CD8-positive, alpha-beta memory T cell (primary cell): ENCODE measurements around the gene SLC35E1. TPM values are rescaled to one million over a fixed set of nuclear protein-coding genes. Genes with fewer than 3 reads are reported as not detected.

Experiments used
- CTCF ChIA-PET: fragments of 350-600 bp; sonication (Branson Sonifier 250); formaldehyde crosslinking; loops from one replicate; lab custom pipeline; 2021; ENCODE audit warnings: antibody characterized with exemption; lab: Charles Lee
- POLR2A ChIA-PET: fragments of 350-600 bp; sonication (Branson Sonifier 250); formaldehyde crosslinking; loops from one replicate; lab custom pipeline; 2021; ENCODE audit warnings: antibody characterized with exemption; lab: Charles Lee
- DNase-seq, 5 donors: peaks; one replicate each; pipeline versions ENCODE4 v3.0.0 to v3.0.0-alpha.2; 2020 to 2022; ENCODE audit warnings: mixed read lengths in 1 of 5
- H3K27ac ChIP-seq: one replicate; pipeline ENCODE4 v1.7.0; 2013; ENCODE audit warnings: low read depth, mild to moderate bottlenecking, low read length, moderate library complexity
- H3K27me3 ChIP-seq: 2 replicates; pipeline ENCODE4 v1.7.0; 2013; ENCODE audit warnings: low read length, mild to moderate bottlenecking; ENCODE audit not compliant: insufficient read depth, poor library complexity, severe bottlenecking
- H3K36me3 ChIP-seq: 2 replicates; pipeline ENCODE4 v1.7.0; 2013; ENCODE audit warnings: mild to moderate bottlenecking, low read length, moderate library complexity; ENCODE audit not compliant: insufficient read depth
- H3K4me1 ChIP-seq: 2 replicates; pipeline ENCODE4 v1.7.0; 2013; ENCODE audit warnings: mild to moderate bottlenecking, low read length, moderate library complexity; ENCODE audit not compliant: insufficient read depth
- H3K4me3 ChIP-seq: 2 replicates; pipeline ENCODE4 v1.7.0; 2013; ENCODE audit warnings: mild to moderate bottlenecking, low read length
- H3K9me3 ChIP-seq: 2 replicates; pipeline ENCODE4 v1.7.0; 2013; ENCODE audit warnings: mild to moderate bottlenecking, low read length
- H3K27ac Mint-ChIP-seq, 8 donors: one replicate each; pipeline ENCODE4 v1.8.0; 2020 to 2021; ENCODE audit warnings: mixed read lengths in 8 of 8, mild to moderate bottlenecking in 6 of 8, inconsistent platforms in 3 of 8, moderate library complexity in 3 of 8
- H3K27me3 Mint-ChIP-seq, 2 donors: one replicate each; pipeline ENCODE4 v1.8.0; 2020 to 2021; ENCODE audit warnings: mixed read lengths in 2 of 2, mild to moderate bottlenecking in 1 of 2, moderate library complexity in 1 of 2
- H3K36me3 Mint-ChIP-seq, 3 donors: one replicate each; pipeline ENCODE4 v1.8.0; 2020 to 2021; ENCODE audit warnings: mixed read lengths in 3 of 3, inconsistent platforms in 1 of 3, mild to moderate bottlenecking in 1 of 3
- H3K4me1 Mint-ChIP-seq, 3 donors: one replicate each; pipeline ENCODE4 v1.8.0; 2020 to 2021; ENCODE audit warnings: mixed read lengths in 3 of 3, inconsistent platforms in 1 of 3, mild to moderate bottlenecking in 1 of 3
- H3K4me3 Mint-ChIP-seq, 7 donors: one replicate each; pipeline ENCODE4 v1.8.0; 2020 to 2021; ENCODE audit warnings: mixed read lengths in 7 of 7, mild to moderate bottlenecking in 6 of 7, moderate library complexity in 4 of 7, inconsistent platforms in 2 of 7
- H3K9me3 Mint-ChIP-seq, 5 donors: one replicate each; pipeline ENCODE4 v1.8.0; 2020 to 2022; ENCODE audit warnings: mixed read lengths in 5 of 5, mild to moderate bottlenecking in 3 of 5, moderate library complexity in 2 of 5, inconsistent platforms in 1 of 5
- polyA plus RNA-seq: library from polyadenylated mRNA; unstranded; fragments of 300-500 nt; fragmentation: Illumina TruSeq; gene quantifications from one replicate; pipeline ENCODE4 v1.2.3, GENCODE V29; 2021
- total RNA-seq, 2 experiments: library from RNA; stranded (reverse); gene quantifications; one replicate each; pipeline ENCODE4 v1.2.3, GENCODE V29; 2021

The SLC35E1 gene
- total and polyA plus RNA-seq, 3 experiments from 2014 or later, result 30.6 to 43.8 (median 41.9) TPM

GRCh38 chr19:16596399-16596798 is 24.2 kb upstream of the SLC35E1 start:
- no peaks in the 10 kb centered on the region for H3K36me3 ChIP-seq
- H3K9me3 ChIP-seq, result no peaks in the 10 kb centered on the region
- H3K27me3 Mint-ChIP-seq, result no peaks in the 10 kb centered on the region
- POLR2A ChIA-PET, result no interaction called here
- H3K27me3 ChIP-seq, result no peaks in the 10 kb centered on the region
- H3K27ac ChIP-seq, result no peak overlapping the region
- peak overlapping the region in 3 of 8 donors; percentile 11 to 95 (median 78) for H3K27ac Mint-ChIP-seq
- H3K4me3 ChIP-seq, result no peak overlapping the region
- H3K36me3 Mint-ChIP-seq, result peaks cover 0 to 3% (median 0%) of the 10 kb centered on the region in 3 donors
- H3K4me1 Mint-ChIP-seq, result peaks cover 52 to 79% (median 57%) of the 10 kb centered on the region in 3 donors
- H3K4me3 Mint-ChIP-seq, result peak overlapping the region in 1 of 7 donors; percentile 11
- peaks cover 43% of the 10 kb centered on the region for H3K4me1 ChIP-seq
- CTCF ChIA-PET, result no interaction called here
- no peak for DNase-seq
- H3K9me3 Mint-ChIP-seq, result no peaks in the 10 kb centered on the region

- ChIA-PET POLR2A (interaction anchor here (0.6 kb wide), 1 partner anchor 11 kb away, joined by 7 read pairs; no protein-coding TSS in a partner anchor), CTCF (no interaction called here)
- no peaks in the 10 kb centered on the region for H3K27me3 ChIP-seq
- no peaks in the 10 kb centered on the region for H3K36me3 ChIP-seq
- Mint-ChIP-seq H3K27ac (peak overlapping the region; percentile 89 to 98 (median 96)), H3K9me3 (no peaks in the 10 kb centered on the region), H3K27me3 (no peaks in the 10 kb centered on the region), H3K4me1 (peaks cover 53 to 81% (median 66%) of the 10 kb centered on the region in 3 donors), H3K36me3 (peaks cover 0 to 3% (median 0%) of the 10 kb centered on the region in 3 donors), H3K4me3 (peak overlapping the region; percentile 66 to 82 (median 78))
- H3K27ac ChIP-seq, result peak overlapping the region; percentile 57
- no peak for DNase-seq
- peak overlapping the region; percentile 52 for H3K4me3 ChIP-seq
- H3K4me1 ChIP-seq, result peaks cover 43% of the 10 kb centered on the region
- no peaks in the 10 kb centered on the region for H3K9me3 ChIP-seq
Measured at GRCh38 chr19:16595097-16595496, 22.9 kb upstream of the SLC35E1 start.

GRCh38 chr19:16594681-16595091 is 22.5 kb upstream of the SLC35E1 start:
- Mint-ChIP-seq H3K9me3 (no peaks in the 10 kb centered on the region), H3K27me3 (no peaks in the 10 kb centered on the region), H3K36me3 (peaks cover 0 to 3% (median 0%) of the 10 kb centered on the region in 3 donors), H3K4me1 (peaks cover 53 to 84% (median 70%) of the 10 kb centered on the region in 3 donors), H3K4me3 (peak overlapping the region; percentile 66 to 82 (median 78)), H3K27ac (peak overlapping the region; percentile 89 to 98 (median 96))
- Histone ChIP-seq H3K27me3 (no peaks in the 10 kb centered on the region), H3K4me1 (peaks cover 43% of the 10 kb centered on the region), H3K36me3 (no peaks in the 10 kb centered on the region), H3K27ac (peak overlapping the region; percentile 57), H3K4me3 (peak overlapping the region; percentile 52), H3K9me3 (no peaks in the 10 kb centered on the region)
- POLR2A ChIA-PET, result interaction anchor here (0.5 kb wide), 1 partner anchor 449 kb away, joined by 6 read pairs; no protein-coding TSS in a partner anchor
- DNase-seq, result peak; percentile 20 to 80 (median 70)
- CTCF ChIA-PET, result no interaction called here

- H3K36me3 Mint-ChIP-seq, result peaks cover 0 to 3% (median 0%) of the 10 kb centered on the region in 3 donors
- peaks cover 55 to 86% (median 74%) of the 10 kb centered on the region in 3 donors for H3K4me1 Mint-ChIP-seq
- CTCF ChIA-PET, result interaction anchor here (1.0 kb wide), 1 partner anchor 9 kb away, joined by 3 read pairs; no protein-coding TSS in a partner anchor
- peaks cover 46% of the 10 kb centered on the region for H3K4me1 ChIP-seq
- H3K27ac Mint-ChIP-seq, result peak overlapping the region; percentile 89 to 98 (median 96)
- H3K27ac ChIP-seq, result peak overlapping the region; percentile 57
- peak in 4 of 5 donors; percentile 36 to 72 (median 62) for DNase-seq
- no peaks in the 10 kb centered on the region for H3K9me3 Mint-ChIP-seq
- no peaks in the 10 kb centered on the region for H3K36me3 ChIP-seq
- POLR2A ChIA-PET, result interaction anchor here (0.5 kb wide), 1 partner anchor 449 kb away, joined by 6 read pairs; no protein-coding TSS in a partner anchor
- H3K27me3 Mint-ChIP-seq, result no peaks in the 10 kb centered on the region
- H3K4me3 Mint-ChIP-seq, result peak overlapping the region; percentile 66 to 82 (median 78)
- no peaks in the 10 kb centered on the region for H3K27me3 ChIP-seq
- H3K9me3 ChIP-seq, result no peaks in the 10 kb centered on the region
- H3K4me3 ChIP-seq, result peak overlapping the region; percentile 52
Measured at GRCh38 chr19:16594131-16594586, 21.9 kb upstream of the SLC35E1 start.

DNA sequence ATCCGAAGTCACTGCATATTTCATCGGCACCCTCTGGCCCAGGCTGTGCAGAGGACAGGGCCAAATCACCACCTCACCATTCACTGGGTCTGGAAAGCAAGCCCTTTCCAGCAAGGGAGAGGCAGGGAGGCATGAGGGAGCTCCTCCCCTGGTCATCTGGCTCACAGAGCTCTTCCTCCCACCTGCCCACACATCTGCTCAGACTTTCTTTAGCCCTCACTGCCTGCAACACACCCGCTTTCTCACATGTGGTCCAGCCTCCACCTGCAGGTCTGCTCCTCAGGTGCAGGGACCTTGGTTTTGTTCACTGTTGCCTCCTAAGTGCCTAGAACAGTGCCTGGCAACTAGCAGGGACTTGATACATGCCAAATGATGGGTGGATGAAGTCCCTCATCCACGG is 21.0 kb upstream of the SLC35E1 start:
- Histone ChIP-seq H3K9me3 (no peaks in the 10 kb centered on the region), H3K36me3 (no peaks in the 10 kb centered on the region), H3K4me3 (no peak overlapping the region), H3K27ac (no peak overlapping the region), H3K27me3 (no peaks in the 10 kb centered on the region), H3K4me1 (peaks cover 56% of the 10 kb centered on the region)
- Mint-ChIP-seq H3K9me3 (no peaks in the 10 kb centered on the region), H3K27me3 (no peaks in the 10 kb centered on the region), H3K27ac (peak overlapping the region in 6 of 8 donors; percentile 2 to 98 (median 90)), H3K36me3 (no peaks in the 10 kb centered on the region), H3K4me3 (peak overlapping the region in 2 of 7 donors; percentile 23 to 78), H3K4me1 (peaks cover 62 to 88% (median 80%) of the 10 kb centered on the region in 3 donors)
- POLR2A ChIA-PET, result no interaction called here
- DNase-seq, result no peak
- CTCF ChIA-PET, result interaction anchor here (1.0 kb wide), 1 partner anchor 8 kb away, joined by 3 read pairs; no protein-coding TSS in a partner anchor

DNA sequence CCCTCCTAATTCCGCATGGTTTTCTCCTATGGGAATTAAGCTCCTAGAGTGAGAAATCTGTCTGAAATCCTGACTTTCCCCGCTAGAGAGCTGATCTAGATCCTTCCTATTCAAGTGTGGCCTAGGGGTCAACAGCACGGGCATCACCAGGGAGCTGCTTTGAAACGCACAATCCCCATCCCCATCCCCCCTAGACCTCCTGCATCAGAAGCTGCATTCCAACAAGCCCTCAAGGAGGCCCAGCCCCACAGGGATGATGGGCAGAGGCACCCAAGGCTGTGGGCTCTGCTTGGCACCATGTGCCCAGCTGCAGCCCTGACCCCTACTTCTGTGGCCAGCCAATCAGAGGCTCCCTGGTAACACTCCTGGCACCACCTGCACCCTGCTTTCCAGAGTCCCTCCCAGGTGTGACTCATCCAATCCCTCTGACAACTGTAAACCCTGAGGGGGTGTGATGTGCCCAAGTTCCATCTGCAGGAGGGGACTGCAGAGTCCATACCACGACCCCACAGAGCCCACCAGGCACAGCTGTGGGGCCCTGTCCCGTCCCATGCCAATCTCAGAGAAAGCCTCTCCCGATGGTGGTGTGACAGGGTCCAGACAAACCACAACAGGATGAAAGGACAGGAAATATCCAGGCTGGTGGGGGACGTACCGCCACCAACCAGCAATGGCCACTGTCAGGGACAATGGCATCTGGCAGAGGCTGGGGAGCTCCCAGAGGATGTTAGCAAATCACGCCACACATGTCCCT is 19.8 kb upstream of the SLC35E1 start:
- POLR2A ChIA-PET, result no interaction called here
- H3K27ac ChIP-seq, result no peak overlapping the region

GRCh38 chr19:16590876-16591802 is 18.9 kb upstream of the SLC35E1 start:
- Mint-ChIP-seq H3K9me3 (no peaks in the 10 kb centered on the region), H3K27ac (peak overlapping the region in 3 of 8 donors; percentile 22 to 100 (median 42)), H3K4me3 (no peak overlapping the region), H3K36me3 (no peaks in the 10 kb centered on the region), H3K27me3 (no peaks in the 10 kb centered on the region), H3K4me1 (peaks cover 72 to 94% (median 87%) of the 10 kb centered on the region in 3 donors)
- Histone ChIP-seq H3K27ac (no peak overlapping the region), H3K4me1 (peaks cover 76% of the 10 kb centered on the region), H3K27me3 (no peaks in the 10 kb centered on the region), H3K9me3 (no peaks in the 10 kb centered on the region), H3K4me3 (no peak overlapping the region), H3K36me3 (no peaks in the 10 kb centered on the region)
- ChIA-PET CTCF (interaction anchor here (0.9 kb wide), 1 partner anchor 37 kb away, joined by 3 read pairs; the partner anchor contains the start of gene MED26), POLR2A (no interaction called here)
- DNase-seq, result no peak

More for the DNA sequence above, 19.8 kb upstream of the SLC35E1 start:
- H3K36me3 ChIP-seq, result no peaks in the 10 kb centered on the region
- H3K27me3 ChIP-seq, result no peaks in the 10 kb centered on the region
- no peaks in the 10 kb centered on the region for H3K9me3 ChIP-seq
- H3K4me3 ChIP-seq, result no peak overlapping the region
- no peaks in the 10 kb centered on the region for H3K36me3 Mint-ChIP-seq
- H3K9me3 Mint-ChIP-seq, result no peaks in the 10 kb centered on the region
- peak overlapping the region in 3 of 8 donors; percentile 18 to 62 (median 52) for H3K27ac Mint-ChIP-seq
- no peak for DNase-seq
- H3K4me1 ChIP-seq, result peaks cover 68% of the 10 kb centered on the region
- no peaks in the 10 kb centered on the region for H3K27me3 Mint-ChIP-seq
- H3K4me3 Mint-ChIP-seq, result no peak overlapping the region
- H3K4me1 Mint-ChIP-seq, result peaks cover 69 to 93% (median 85%) of the 10 kb centered on the region in 3 donors
- CTCF ChIA-PET, result interaction anchor here (0.9 kb wide), 1 partner anchor 37 kb away, joined by 3 read pairs; the partner anchor contains the start of gene MED26
